HTERT RPE-1 (cell line): Measurements from ENCODE around the gene SEL1L3.
"Not testable (repeated sequence)": the region's sequence is repeated elsewhere in the genome, so short reads cannot be mapped to it uniquely, and the experiment has no call there.

ENCODE experiments used
- in situ Hi-C: fragments of 300-500 bp; cut with MboI; formaldehyde crosslinking; loops from 4 replicates; pipeline ENCODE4 v1.14.3; 2020; ENCODE audit warnings: low sequenced_read_pairs

SEL1L3 gene

DNA sequence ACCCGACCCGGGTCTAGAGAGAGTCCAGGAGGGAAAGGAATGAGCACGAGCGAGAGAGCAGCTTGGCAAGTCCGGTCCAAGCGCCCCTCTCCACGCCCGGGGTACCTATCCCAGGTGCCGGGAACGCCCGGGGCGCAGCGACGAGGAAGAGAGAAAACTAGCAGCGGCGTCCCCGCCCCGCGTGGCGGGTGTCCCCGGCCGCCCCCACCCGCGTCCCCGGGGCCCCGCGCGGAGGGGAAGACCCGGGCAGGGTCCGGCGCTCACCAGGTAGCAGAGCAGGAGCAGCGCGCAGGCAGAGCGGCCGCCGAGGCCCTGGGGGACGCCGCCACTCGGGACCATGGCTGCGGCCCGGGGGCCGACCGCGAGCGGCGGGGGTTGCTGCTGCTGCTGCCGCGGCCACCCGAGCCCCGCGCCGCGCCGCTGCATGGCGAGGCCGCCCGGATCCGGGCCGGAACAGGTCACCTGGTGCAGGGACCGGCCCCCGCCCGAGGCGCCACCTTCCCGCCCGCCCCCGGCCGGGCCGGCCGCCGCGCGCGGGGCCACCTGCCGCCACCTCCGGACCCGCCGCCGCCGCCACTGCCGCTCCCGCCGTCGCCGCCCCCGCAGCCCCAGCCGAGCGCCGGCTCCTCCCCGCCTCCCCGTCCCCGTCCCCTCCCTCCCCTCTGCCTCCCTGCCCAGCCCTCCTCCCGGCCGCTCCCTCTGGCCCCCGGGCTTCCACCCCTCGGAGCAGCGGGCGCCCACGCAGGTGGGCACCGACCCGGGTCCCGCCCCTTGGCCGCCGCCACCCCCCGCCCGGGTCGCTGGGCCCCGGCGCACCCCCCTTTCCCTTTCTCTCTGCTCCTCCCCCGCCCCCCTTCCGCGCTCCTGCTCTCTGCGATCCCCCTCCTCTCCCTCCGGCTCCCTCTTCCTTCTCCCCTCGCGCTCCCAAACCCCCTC lies at the start of gene SEL1L3:
Gene SEL1L3, minus strand, starts transcription at position 578 of the 936 bp plus-strand sequence. Its CDS starts 152 bp downstream, at position 426.
- in situ Hi-C loops: no loop called here

DNA sequence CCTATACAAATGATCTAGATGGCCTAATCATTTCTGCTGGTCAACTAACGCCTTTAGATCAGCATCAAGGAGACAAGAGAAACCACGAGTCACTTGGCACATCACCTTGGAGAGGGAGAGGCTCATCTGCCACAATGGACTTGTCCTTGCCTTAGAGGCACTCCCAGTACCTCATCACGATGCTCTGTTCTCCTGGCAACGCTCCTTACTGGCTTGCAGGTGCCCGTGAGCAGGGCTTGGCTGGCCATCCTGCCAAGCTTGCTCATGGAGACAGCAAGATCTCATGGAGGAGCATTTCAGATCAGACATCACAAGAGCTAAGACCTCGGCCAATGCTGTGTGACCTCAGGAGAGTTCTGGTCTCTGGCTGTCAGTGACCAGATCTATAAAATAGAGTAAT lies 48.6 kb upstream of the SEL1L3 start:
- in situ Hi-C loops: no loop called here

DNA sequence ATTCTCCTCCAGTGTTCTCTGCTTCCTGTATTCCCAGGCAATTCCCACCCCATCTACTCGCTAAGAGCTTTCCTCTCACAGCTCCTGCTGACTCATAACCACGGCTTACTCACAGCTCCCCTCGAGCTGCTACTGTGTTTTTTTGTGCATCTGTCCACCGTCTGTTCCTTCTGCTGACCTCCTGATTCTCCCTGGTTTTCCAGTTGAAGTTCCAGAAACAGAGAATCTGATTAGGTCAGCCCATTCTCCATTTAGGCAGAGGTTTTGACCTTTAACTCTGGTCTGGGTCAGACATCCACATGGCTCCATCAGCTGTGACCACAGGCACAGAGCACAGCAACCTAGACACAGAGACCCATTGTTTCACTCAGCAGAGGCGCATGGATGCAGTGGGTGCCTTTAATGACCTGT lies 45.7 kb upstream of the SEL1L3 start:
- in situ Hi-C loops: no loop called here

DNA sequence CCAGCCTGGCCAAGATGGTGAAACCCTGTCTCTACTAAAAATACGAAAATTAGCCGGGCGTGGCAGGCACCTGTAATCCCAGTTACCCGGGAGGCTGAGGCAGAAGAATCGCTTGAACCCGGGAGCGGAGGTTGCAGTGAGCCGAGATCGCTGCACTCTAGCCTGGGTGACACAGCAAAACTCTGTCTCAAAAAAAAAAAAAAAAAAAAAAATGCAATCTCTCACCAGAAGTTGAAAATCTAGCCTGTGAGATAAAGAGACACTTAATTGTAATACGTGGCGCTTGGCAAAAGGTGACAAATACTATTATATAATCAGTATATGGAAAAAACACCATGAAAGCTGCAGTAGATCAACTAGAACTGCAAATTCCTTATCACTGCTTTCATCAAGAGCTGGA lies 43.3 kb upstream of the SEL1L3 start:
- in situ Hi-C loops: not testable (repeated sequence)

DNA sequence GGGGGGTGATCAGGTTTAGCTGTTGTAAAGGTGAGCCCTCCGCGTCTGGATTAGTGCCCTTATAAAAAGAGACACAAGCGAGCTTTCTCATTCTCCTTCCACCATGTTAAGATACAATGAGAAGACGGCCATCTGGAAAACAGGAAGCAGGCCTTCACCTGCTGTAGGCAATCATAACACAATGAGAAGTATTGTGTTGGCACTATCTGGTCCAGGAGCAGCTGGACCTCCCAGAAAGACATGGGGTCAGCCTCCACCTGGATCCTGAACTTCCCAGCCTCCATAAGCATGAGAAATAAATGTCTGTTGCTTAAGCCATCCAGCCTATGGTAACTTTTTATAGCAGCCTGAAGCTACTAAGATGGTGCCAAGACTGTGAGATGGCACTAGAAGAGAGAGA lies 42.6 kb upstream of the SEL1L3 start:
- in situ Hi-C loops: no loop called here

DNA sequence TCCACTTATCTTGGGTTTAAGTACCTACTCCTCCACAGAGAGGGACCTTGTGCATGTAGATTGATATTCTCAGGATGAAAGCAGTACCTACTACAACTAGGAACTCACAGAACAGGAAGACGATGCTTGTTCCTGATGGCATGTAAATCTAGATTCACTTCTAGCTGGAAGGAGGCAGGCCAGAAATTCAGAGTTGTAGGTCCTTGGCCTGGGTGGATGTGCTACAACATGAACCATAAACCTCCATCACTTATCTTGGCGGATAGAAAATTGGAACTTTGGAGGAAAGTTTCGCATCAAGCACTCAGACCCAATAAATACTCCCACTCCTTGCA lies 41.9 kb upstream of the SEL1L3 start:
- in situ Hi-C loops: no loop called here

DNA sequence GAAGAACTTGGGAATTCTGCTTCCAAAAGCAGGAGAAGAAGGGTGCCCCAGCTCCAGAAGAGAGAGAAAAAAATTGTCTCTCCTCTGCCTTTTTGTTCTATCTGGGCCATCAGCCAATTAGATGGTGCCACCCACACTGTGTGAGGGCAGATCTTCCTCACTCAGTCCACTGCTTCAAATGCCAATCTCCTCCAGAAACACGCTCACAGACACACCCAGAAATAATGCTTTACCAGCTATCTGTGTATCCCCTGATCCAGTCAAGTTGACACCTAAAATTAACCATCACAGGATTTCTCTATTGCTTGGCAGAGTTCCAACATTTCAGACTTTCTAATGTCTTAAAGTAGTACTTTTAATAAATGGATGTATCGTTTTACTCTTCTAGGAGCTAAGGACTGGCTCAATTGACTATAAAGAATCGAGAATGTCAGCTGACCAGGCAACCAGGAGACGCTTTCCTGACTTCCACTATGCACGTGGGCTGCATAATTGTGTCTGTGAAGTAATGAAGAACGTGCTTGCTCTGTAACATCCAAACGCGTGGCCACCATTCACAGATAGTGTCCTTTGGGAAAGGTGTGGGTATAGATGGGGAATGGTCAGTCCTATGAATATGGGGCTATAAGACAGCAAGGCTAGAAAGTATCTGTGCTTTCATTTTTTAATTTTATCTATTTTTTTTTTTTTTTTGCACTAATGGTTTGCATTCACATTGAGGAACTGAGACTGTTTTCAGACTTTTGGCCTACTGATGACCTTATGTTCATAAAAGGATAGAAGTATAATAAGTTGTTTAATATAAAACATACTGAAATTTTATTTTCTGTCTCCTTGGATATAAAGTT lies 41.3 kb upstream of the SEL1L3 start:
- in situ Hi-C loops: no loop called here

DNA sequence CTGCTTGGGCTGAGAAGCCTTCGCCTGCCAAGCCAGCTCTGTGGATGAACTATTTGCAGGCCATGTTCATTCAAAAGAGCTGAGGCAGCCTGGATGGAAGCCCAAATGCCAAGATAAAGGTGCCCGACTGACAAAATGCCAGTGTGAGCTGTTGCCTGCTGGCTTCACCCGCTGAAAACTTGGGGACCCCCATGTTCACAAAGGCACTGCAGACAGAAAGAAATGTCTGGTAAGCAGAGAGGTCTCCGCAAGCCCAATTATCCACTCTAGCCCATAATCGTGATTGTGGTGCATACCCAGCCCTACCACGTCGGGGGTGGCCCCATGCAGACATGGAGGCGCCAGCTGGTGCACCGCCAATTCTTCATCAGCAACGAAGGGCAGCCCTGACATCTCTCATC lies 38.2 kb upstream of the SEL1L3 start:
- in situ Hi-C loops: no loop called here

DNA sequence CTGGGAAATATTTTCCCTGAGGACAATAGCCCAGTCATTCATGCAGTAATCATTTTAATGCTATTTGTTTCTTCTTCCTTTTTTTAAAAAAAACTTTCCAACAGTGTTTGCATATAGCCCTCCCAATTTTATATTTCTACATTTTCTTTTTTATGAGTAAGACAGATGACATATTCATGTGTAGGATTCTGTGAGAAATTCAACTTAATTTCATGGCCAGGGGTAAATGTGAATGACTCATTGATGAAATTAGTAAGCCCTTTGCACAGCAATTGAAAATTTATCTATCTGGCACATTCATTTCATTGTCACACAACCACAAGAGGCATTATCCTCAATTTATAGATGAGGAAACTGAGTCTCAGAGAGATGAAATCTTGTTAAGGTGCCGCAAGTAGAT lies 37.5 kb upstream of the SEL1L3 start:
- in situ Hi-C loops: no loop called here

DNA sequence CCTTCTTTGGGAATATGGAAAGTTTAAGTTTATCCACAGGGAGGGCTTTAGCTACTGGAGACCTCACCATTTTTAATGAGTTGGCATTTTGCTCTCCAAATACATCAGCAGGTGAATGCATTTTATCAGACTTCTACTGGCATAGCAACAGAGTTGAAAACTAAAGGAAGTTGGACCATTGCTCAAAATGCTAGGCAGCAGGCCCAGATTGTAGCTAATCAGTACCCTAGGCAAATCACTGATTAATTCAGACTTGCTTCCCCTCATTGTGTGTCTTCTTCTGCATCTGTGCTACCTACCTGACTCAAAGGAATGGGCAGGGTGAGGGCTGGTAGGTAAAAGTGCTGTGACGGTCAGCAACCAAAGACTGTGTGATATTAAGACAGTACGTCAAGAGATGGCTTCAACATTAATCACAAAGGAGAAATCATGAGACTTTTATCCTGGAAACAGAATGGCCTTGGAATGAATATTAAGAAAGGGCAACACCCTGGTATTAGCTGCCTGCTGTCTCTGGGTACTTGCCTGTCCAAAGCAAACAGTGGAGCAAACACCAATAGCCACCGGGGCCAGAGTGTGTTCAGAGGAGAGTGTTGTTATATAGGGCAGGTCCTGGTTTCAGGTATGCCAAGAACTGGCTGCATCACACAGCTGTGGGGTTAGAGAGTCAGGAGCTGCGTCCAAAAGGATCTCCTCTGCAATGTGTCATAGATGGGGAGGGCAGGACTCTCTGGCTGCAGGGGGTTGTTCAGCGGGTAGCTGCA lies 34.2 kb upstream of the SEL1L3 start:
- in situ Hi-C loops: no loop called here

DNA sequence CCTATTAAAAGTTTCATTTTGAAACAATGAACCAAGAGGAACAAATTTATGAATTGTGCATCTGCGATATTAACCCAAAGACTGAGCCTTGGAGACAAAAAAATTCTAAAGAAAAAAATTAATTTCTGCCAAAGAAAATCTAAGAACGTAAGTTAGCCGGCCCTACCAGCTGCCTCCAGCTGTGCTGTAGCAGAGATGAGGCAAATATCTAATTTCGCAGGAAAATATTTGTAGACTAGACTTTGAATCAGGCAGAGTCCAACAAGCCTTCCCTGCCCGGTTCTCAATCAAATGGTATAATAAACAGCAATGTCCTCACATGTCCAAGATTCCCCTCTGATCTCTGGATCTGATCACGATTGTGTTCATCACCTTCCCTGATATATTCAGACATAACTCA lies 30.0 kb upstream of the SEL1L3 start:
- in situ Hi-C loops: no loop called here

DNA sequence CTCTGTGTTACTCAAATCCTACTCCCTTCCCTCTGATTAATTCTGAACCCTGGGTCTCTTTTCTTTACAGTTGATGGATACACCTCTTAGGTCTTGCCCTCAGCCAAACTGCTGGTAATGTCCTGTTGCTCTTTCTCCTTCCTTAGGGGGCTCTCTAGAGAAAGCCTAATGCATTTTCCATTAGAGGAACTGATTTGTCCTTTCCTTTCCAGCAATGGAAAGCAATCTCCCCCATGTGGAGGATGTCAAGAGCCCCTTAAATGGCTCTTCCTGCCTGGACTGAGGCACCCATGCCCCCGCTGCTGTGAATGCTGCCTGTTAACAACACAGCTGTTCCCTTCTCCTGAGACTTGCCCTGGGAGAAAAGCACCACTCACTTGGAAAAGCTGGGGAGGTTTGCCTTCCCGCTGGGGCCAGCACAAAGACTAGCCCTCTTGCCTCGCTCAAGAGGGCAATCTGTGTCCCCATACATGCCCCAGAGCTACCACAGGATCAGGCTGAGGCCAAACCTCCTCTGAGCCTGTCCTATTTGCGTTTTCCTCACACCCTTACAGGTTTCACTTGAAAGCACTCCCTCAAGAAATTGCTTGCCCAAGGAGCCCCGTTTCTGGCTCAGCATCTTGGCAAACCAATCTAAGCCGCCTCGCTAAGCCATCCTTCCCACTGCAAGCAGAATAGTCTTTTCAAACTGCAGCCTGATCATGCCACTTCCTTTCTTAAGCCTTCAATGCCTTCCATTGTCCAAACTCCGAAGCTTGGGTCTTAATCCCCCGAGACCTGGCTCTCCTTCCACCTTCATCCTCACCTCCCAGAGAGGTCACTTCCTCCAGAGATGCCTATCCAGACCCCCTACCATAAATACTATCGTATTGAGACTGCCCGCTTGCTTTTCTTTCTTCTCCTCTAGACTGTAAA lies 28.0 kb upstream of the SEL1L3 start:
- in situ Hi-C loops: no loop called here

DNA sequence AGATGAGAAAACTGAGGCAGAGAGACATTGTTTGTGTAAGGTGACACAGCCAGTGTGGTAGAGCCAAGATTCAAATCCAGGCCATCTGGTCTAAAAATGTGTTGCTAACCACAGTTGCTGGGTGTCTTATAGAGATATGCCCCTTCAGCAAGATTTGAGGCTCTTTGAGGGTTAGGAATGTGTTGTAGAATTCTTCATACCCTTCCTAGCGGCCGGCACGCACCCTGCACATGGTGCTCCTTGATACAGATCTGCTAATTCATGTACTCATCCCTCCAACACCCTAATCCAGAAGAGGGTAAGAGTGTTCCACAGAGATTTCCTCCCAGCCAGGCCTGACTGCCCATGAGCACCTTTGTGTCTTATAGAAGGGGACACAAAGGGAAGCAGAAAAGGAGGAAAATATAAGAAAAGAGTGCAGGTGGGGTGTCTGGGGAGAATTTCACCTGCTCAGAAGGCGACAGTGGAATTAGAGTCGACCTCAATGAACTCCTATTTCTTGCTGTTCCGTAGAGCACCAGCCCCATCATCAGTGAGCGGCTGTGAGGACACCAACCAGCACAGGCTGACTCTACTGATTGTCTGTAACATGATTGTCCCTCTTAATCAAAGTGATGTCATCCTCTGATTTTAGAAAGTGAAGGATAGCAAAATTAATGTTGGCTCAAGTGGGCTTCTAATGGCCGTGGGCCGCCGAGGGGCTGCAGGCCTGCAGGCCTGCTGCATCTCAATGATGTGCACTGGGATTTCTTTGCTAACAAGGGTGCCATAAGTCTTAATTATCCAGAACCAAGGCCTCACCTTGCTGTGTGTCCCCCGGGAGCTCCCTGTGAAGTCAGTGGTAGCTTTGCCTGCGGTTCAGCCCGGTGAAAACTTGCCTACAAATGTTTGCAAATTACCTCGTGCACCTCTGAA lies 27.1 kb upstream of the SEL1L3 start:
- in situ Hi-C loops: no loop called here

DNA sequence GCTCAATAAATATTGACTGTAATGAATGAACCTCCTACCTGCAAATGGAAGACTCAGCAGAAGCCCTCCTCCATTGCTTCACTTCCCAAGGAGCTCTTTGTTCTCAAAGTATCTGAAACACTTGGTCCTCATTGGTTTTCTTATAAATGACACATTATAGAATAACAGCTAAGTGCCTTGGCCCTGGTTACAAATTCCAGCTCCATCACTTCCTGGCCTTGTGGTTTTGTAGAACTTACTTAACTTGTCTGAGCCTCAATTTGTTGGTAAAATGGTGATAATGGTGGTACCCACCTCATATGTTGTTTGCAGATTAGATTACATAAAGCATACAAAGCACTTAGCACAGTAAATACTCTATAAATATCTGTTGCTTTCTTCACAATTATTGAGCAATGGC lies 26.0 kb upstream of the SEL1L3 start:
- in situ Hi-C loops: no loop called here

DNA sequence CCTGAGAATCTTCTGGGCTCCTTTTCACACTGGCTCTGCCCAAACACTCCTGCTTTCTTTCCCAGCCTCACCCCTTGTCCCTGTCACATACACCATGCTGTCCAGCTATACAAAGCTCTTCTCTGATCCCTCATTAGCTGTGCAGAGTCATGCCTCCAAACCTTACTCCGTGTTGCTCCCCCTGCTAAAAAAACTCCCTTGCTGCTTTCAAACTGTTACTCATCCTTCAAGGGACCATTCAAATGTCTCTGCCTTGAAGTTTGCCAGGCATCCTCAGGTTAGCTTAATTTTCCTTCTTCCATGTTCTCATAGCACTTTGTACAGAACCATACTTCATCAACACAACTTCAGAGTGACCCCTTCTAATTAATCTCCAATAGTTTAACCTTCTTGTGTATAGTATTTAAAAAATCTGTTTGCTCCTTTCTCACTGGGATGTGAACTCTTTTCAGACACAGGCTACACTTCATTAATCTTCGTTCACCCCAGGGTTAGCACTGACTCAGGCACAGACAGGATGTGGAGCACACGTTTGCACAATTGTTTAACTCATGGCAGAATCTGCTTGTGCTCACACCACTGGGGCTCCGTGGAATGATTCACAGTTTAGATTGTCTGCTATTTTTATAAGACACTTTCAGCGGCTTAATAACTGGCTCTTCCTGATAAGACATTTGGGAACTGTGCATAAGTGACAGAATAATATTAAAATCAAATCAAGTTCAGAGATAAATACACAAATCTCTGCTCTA lies 21.4 kb upstream of the SEL1L3 start:
- in situ Hi-C loops: no loop called here

DNA sequence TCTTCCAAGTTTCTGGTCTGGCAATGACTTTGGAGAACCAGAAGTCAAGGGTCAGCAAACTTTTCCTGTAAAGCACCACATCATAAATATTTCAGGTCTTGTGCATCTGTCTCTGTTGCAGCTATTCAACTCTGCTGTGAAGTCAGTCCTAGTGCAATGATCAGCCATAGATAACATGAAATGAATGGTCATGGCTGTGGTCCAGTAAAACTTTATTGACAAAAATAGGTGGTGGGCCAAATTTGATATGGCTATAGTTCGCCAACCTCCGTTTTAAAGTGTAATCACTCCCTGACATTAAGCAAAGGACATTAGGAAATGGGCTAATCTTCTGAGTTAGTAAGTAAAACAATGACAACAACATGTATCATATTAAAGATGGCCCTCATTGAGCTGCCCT lies 20.8 kb upstream of the SEL1L3 start:
- in situ Hi-C loops: no loop called here

DNA sequence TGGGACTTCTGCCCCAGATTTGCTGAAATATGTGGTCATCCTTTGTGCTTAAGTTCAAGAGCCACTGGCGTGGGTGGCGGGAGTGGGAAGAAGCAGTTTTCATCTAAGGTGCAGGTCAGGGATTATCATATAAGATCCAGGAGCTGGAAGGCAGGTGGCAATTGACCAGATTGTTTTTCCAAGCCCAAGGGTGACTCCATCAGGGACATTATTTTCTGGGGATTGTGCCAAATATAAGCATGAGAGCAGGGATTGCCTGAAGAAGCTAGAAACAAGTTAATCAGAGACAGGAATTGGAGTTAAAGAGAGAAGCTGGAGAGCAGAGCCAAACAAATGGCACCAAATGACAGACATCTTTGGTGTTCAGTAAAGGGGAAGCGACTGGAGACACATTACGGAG lies 19.4 kb upstream of the SEL1L3 start:
- in situ Hi-C loops: no loop called here

DNA sequence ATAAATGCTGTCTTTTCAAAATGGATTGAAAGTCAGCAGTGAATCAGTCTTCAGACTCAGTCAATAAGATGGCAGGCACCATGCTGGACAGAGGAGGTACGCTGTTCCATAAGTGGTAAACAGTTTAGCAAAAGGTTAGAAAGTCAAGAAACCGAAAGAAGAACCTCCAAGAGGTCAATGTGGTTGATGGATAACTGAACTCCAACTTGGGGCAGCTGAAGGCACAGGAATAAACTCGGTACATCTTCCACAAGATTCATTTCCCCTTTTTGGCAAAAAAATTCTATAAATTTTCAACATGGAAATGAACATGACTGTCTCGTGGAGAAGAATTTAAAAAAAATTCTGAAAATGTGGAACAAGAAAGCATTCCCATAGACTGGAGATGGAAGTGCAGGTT lies 18.4 kb upstream of the SEL1L3 start:
- in situ Hi-C loops: no loop called here
